IPS DF 4.7 (cell line): ENCODE results near the gene PEF1.
"Not testable (repeated sequence)": the region's sequence is repeated elsewhere in the genome, so short reads cannot be mapped to it uniquely, and the experiment has no call there.

Experiments used
- DNase-seq: peaks from one replicate; pipeline ENCODE4 v3.0.0-alpha.2; 2013; ENCODE audit warnings: low spot score; ENCODE audit errors: extremely low read depth

Gene PEF1

GRCh38 chr1:31615414-31615813 lies 29.3 kb downstream of the PEF1 start:
- no peak for DNase-seq

GRCh38 chr1:31614414-31615005 lies 30.2 kb downstream of the PEF1 start:
- no peak for DNase-seq

GRCh38 chr1:31609514-31610118 lies 35.1 kb downstream of the PEF1 start:
- no peak for DNase-seq

- no peak for DNase-seq
Measured at GRCh38 chr1:31607360-31607759, 37.3 kb downstream of the PEF1 start.

GRCh38 chr1:31605908-31606427 lies 38.7 kb downstream of the PEF1 start:
- DNase-seq = no peak

GRCh38 chr1:31602081-31602480 lies 42.6 kb downstream of the PEF1 start:
- DNase-seq = no peak

- no peak for DNase-seq
Measured at GRCh38 chr1:31600641-31601040, 44.0 kb downstream of the PEF1 start.

- no peak for DNase-seq
Measured at GRCh38 chr1:31598980-31599379, 45.7 kb downstream of the PEF1 start.

- no peak for DNase-seq
Measured at GRCh38 chr1:31596737-31597097, 48.0 kb downstream of the PEF1 start.

GRCh38 chr1:31595836-31596736 lies 48.6 kb downstream of the PEF1 start:
- DNase-seq = no peak

GRCh38 chr1:31593770-31594632 lies 50.7 kb downstream of the PEF1 start:
- DNase-seq = no peak

GRCh38 chr1:31593136-31593665 lies 51.5 kb downstream of the PEF1 start:
- DNase-seq = no peak

- no peak for DNase-seq
Measured at GRCh38 chr1:31592132-31592531, 52.5 kb downstream of the PEF1 start.

GRCh38 chr1:31591425-31592093 lies 53.1 kb downstream of the PEF1 start:
- DNase-seq = no peak

GRCh38 chr1:31588751-31589515 lies 55.7 kb downstream of the PEF1 start:
- no peak for DNase-seq

- no peak for DNase-seq
Measured at GRCh38 chr1:31587720-31588423, 56.8 kb downstream of the PEF1 start.

- DNase-seq = not testable (repeated sequence)
Measured at GRCh38 chr1:31587328-31587699, 57.4 kb downstream of the PEF1 start.

GRCh38 chr1:31586376-31587327 lies 58.0 kb downstream of the PEF1 start:
- no peak for DNase-seq
